GM21423 (cell line): ENCODE results near the gene MARVELD3.
"Not testable (repeated sequence)": the region's sequence is repeated elsewhere in the genome, so short reads cannot be mapped to it uniquely, and the experiment has no call there.

Source experiments
- ATAC-seq: cut with Tn5 transposase; IDR thresholded peaks from one replicate; pipeline ENCODE4 v1.9.1; 2021; ENCODE audit warnings: mild to moderate bottlenecking, moderate library complexity; ENCODE audit not compliant: unreplicated experiment

MARVELD3 gene, protein sequence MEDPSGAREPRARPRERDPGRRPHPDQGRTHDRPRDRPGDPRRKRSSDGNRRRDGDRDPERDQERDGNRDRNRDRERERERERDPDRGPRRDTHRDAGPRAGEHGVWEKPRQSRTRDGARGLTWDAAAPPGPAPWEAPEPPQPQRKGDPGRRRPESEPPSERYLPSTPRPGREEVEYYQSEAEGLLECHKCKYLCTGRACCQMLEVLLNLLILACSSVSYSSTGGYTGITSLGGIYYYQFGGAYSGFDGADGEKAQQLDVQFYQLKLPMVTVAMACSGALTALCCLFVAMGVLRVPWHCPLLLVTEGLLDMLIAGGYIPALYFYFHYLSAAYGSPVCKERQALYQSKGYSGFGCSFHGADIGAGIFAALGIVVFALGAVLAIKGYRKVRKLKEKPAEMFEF

GRCh38 chr16:71626018-71626857 lies at the start of gene MARVELD3:
Gene MARVELD3 (plus strand): TSS chr16:71626184. CDS start chr16:71626230, 46 bp downstream.
- ATAC-seq, result no peak

GRCh38 chr16:71576971-71577370 lies 49.0 kb upstream of the MARVELD3 start, which contains the start of gene TAT:
Gene TAT (minus strand): TSS chr16:71577092. CDS start chr16:71576415, 677 bp downstream.
- no peak for ATAC-seq

DNA sequence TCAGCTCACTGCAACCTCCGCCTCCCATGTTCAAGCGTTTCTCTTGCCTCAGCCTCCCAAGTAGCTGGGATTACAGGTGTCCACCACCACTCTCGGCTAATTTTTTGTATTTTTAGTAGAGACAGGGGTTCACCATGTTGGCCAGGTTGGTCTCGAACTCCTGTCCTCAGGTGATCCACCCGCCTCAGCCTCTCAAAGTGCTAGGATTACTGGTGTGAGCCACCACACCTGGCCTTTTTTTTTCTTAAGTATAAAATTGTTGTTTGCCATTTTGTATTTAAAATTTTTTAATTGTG lies 43.5 kb upstream of the MARVELD3 start:
- ATAC-seq, result not testable (repeated sequence)

DNA sequence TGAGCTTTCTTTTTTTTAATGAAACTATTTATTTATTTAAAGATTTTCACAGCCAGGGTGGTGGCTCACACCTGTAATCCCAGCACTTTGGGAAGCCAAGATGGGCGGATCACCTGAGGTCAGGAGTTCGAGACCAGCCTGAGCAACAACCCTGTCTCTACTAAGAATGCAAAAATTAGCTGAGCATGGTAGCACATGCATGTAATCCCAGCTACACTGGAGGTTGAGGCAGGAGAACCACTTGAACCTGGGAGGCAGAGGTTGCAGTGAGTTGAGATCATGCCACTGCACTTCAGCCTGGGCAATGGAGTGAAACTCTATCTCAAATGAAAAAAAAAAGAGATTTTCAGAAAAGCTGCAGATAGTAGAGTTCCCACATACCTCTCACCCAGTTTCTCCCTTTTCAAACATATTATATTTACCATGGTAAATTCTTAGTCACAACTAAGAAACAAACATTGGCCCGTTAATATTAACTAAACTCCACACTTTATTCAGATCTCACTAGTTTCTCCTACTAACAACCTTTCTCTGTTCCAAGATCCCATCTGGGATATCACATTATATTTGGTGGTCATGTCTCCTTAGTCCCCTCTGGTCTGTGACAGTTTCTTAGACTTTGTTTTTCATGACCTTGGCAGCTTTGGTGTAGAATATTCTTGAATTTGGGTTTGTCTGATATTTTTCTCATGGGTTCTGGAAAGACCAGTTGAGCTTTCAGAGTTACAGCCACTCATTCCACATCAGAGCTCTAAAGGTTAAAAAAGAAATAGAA lies 41.3 kb upstream of the MARVELD3 start:
- ATAC-seq, result no peak

DNA sequence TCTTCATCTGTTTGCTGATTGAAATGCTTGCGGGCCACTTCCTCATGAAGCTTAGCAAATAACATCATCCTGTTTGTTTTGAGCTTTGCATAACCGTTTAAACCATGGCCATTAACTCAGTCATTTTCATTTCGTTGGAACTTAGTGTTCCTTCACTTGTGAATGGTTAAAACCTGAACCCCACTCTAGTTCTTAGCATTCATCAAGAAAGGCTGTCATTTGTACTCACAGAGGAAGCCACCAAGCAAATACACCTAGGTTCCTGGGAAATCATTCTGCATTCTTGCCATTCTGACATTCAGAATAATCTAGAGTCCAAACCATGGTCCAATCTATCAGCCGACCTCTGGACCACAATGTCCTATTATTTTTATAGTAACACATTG lies 40.7 kb upstream of the MARVELD3 start:
- ATAC-seq, result no peak

DNA sequence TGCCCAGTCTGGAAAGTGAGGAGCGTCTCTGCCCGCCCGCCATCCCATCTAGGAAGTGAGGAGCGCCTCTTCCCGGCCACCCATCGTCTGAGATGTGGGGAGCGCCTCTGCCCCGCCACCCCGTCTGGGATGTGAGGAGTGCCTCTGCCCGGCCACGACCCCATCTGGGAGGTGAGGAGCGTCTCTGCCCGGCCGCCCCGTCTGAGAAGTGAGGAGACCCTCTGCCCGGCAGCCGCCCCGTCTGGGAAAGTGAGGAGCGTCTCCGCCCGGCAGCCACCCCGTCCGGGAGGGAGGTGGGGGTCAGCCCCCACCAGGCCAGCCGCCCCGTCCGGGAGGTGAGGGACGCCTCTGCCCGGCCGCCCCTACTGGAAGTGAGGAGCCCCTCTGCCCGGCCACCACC lies 36.6 kb upstream of the MARVELD3 start:
- not testable (repeated sequence) for ATAC-seq

GRCh38 chr16:71590071-71590470 lies 35.9 kb upstream of the MARVELD3 start:
- not testable (repeated sequence) for ATAC-seq

GRCh38 chr16:71590584-71590983 lies 35.4 kb upstream of the MARVELD3 start:
- no peak for ATAC-seq

DNA sequence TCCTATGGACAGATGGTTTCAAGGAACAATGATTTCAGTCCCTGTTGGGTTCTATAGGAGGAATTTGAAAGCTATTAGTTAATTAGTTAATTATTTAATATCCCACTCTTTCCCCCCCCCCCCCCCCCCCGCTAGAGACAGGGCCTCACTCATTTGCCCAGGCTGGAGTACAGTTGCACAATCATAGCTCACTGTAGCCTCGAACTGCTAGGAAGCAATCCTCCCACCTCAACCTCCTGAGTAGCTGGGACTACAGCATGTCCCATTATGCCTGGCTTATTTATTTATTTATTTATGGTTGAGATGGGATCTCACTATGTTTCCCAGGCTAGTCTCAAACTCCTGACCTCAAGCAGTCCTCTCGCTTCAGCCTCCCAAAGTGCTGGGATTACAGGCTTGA lies 34.1 kb upstream of the MARVELD3 start:
- ATAC-seq, result no peak

DNA sequence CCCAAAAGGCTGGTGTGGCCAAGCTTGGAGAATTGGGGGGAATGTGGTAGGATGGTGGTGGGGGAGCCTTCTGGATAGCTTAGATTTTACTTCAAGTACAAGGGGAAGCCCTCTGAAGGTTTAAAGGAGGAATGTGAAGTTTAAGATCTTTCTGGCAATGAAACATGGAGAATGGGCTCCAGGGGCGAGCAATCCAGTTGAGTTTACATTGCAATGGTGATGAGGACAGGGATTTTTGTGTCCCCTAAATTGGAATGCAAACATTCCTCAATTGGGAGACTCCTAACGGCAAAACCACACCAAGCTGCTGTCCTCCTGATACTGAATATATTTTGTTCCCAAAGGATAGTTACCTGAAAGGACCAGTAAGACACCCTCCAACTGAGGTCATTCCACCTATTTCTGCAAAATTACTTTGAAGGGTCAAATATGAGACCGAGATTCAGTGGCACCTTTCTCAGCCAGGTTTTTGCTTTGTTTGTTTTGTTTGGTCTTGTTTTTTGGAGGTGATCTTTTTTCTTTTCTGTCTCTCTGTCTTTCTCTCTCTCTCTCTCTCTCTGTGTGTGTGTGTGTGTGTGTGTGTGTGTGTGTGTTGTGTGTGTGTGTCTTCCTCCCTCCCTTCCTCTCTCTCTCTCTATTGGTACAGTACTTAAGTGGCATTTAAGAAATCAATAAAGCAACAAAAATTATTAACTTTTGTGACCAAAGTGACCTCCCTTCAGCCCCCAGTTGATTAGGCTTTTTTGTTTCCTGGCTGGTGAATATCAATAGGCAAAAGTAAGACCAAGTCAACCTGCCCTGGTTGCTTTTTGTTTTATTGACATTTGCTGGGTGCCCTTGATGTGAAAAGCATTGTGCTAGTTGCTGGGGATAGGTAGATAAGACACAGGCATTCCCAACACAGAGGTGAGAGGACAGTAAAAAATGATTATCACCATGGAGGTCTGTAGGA lies 32.7 kb upstream of the MARVELD3 start:
- no peak for ATAC-seq

DNA sequence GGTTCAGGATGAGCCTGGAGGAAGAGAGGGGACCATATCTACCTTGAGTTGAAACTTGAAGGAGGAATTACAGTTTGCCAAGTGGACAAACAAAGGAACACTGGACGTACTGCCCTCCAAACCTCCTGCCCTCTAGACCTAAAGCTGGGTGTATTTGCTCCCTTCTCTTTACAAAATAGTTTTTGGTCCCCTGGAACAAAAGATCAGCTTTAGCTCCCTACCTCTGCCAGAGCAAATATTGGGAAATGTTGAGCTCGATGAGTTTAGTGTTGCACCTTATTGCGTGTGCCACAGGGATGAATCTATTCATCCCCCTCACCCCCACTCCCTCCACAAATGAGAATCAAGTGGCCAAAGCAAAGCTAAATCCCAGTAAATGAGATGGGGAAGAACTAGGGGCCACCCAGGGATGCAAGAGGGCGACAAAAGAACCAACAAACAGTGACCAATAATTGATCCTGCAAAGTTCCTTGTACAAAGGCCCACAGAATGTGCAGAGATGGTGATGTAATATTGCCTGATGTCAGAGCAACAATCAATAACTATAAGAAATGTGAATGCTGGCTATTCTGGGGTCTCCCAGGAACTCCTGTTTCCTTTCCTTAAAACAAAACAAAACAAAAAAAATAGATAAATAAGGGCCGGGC lies 31.9 kb upstream of the MARVELD3 start:
- no peak for ATAC-seq

DNA sequence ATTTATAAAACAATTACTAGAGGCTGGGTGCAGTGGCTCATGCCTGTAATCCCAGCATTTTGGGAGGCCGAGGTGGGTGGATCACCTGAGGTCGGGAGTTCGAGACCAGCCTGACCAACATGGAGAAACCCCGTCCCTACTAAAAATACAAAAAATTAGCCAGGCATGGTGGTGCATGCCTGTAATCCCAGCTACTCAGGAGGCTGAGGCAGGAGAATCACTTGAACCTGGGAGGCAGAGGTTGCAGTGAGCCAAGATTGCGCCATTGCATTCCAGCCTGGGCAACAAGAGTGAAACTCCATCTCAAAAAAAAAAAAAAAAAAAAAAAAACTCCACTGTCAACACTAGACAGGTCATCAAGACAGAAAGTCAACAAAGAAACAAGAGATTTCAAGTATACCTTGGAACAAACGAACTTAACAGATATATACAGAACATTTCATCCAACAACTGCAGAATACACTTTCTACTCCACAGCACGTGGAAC lies 30.6 kb upstream of the MARVELD3 start:
- not testable (repeated sequence) for ATAC-seq

- ATAC-seq, result not testable (repeated sequence)
These were observed 27.6 kb upstream of the MARVELD3 start for GRCh38 chr16:71598426-71598825.

GRCh38 chr16:71600822-71601221 lies 25.2 kb upstream of the MARVELD3 start:
- ATAC-seq, result no peak

DNA sequence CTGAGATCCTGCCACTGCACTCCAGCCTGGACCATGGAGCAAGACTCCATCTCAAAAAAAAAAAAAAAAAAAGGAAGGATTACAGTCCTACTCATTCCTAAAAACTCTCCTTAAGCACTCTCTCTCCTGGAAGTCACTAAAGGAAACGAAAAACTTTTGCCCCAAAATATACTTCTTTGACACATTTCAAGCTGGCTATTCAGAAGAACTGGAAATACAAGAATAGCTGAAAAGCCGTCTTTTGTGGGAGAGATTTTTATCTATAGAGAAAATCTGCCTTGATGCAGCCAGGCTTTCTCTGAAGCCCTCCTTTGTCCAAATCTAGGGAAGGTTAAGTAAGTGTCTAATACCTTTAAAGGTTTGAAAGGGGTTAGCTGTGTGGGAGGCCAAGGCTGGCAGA lies 16.9 kb upstream of the MARVELD3 start:
- ATAC-seq, result no peak

DNA sequence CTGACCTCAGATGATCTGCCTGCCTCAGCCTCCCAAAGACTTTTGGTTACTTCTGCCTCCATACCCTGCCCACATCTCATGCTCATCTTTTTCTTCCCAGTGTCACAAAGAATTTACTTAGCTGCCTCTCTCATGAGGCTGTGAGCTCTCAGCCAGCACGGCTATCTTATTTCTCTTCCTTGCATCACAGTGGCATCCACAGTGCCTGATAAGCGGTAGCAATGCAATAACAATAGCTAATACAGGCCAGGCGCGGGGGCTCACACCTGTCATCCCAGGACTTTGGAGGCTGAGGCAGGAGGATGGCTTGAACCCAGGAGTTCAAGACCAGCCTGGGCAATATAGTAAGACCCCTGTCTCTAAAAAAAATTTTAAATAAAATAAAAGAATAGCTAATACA lies 15.5 kb upstream of the MARVELD3 start:
- no peak for ATAC-seq

DNA sequence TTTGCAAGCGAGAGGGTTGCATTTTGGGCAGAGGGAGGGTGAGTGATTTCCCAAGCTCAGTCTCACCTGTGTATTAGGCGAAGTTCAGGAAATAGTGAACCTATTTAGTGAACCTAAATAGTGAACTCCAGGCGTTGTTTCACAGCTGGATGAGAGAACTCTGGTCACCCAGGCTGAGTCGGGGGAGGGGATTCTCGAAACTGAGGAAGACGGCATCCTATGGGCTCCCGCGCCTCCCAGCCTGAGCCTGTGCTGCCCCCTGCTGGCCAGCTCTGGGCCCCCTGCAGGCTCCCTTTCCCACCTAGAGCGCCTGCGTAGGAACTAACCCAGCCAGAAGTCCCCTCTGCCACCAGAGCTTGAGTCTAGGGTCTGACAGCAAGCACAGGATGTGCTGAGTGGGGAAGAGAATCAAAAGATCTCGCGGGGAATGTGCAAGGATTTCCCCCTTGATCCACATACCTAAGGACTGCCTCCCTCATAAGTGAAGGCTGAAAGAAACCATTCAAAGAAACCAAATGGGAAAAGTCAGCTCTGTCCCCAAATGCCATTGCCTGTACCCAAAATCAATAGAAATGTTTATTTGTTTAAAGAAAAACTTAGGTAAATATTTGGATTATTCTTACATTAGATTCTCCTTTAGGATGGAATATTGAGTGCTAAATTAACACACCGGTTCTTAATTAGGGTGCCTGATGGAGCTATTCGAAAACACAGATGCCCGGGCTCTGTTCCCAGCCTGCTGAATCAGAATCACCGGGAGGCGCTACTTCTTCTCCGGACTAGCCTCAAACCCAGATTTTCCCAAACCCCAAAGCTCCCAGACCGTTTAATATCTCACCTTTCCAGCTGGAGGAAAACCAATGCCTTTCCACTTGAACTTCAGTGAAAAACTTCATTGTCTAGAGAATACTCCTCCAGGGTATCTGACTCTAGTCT lies 14.8 kb upstream of the MARVELD3 start:
- ATAC-seq, result peak; percentile 45

GRCh38 chr16:71614956-71615355 lies 11.0 kb upstream of the MARVELD3 start:
- not testable (repeated sequence) for ATAC-seq
